Activated CD4-positive, alpha-beta T cell treated with anti-CD3 and anti-CD28 coated beads, Interleukin-2, amount 50 U/mL, for 4 hours (primary cell): ENCODE data around the gene REPIN1.
"Not testable (repeated sequence)": the region's sequence is repeated elsewhere in the genome, so short reads cannot be mapped to it uniquely, and the experiment has no call there.

Experiments used
- DNase-seq, 2 experiments: peaks; one replicate each; pipeline ENCODE4 v3.0.0-alpha.2; 2020

The REPIN1 gene

GRCh38 chr7:150378115-150378852, 9.7 kb downstream of the REPIN1 start:
- no peak for DNase-seq

- DNase-seq, result peak; percentile 84 to 86
Observed at GRCh38 chr7:150378853-150379440, 10.3 kb downstream of the REPIN1 start, which contains the start of gene ZNF775. Gene ZNF775 (plus strand): TSS chr7:150379330. CDS start chr7:150388471, 9,141 bp downstream.

DNA sequence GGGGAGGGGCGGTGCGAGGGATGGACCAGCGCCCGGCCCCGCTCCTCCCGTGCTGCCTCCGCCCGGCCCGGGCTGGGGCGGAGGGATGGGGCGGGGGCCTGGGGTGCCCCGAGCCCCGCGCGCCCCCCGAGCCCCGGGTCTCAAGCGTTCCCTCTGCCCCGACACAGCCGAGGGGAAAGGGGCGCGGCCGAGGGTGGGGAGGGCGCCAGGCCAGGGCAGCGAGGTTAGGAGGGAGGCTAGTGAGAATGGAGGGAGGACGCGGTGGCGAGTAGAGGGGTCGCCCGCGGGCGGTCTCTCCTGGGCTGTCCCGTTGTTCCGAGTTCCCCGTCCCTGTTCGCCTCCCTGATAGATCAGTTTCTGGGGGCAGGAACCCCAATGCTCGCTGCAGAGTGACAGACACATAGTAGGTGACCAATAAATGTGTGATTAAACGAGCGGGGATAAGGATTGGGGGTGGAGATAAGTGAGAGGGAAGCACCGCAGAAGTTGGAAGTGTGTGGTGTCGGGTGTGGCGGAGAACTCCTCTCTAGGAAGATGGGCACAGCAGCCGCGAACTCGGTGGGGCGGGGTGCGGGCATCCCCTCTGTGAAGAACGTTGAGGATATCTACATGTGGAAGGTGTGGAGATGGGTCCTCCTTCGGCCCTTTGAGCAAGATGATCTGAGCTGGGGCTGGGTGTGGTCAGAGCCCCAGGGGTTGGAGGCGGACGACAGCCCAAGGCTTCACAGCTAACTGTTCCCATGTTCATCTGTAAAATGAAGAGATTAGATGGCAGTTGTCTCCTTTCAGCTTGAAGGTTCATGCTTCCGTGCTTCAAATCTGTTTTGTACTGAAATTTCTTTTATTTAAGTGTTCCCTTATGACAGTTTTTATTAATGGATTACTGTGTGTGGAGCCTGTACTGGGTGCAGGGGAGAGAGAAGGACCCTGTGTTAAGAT, 11.1 kb downstream of the REPIN1 start:
- DNase-seq, result no peak

- DNase-seq, result no peak
Observed at GRCh38 chr7:150380463-150380862, 11.8 kb downstream of the REPIN1 start.

- no peak for DNase-seq
Observed at GRCh38 chr7:150381096-150381495, 12.5 kb downstream of the REPIN1 start.

DNA sequence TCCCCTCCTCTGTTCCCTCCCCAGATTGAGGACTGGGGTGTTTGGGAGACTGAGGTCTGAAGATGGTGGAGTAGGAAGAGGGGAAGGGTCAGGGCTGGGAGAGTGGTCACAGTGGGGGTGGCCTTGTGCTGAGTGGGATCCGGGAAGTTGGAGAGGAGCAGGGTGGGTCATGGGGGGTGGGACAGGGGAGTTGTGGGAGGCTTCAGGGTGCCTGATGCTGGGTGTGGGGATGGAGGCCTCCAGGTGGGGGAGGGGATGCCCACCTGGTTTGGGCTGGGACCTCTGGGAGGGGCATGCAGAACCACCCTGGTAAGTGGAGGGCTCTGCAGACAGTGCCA, 13.1 kb downstream of the REPIN1 start:
- DNase-seq, result no peak

DNA sequence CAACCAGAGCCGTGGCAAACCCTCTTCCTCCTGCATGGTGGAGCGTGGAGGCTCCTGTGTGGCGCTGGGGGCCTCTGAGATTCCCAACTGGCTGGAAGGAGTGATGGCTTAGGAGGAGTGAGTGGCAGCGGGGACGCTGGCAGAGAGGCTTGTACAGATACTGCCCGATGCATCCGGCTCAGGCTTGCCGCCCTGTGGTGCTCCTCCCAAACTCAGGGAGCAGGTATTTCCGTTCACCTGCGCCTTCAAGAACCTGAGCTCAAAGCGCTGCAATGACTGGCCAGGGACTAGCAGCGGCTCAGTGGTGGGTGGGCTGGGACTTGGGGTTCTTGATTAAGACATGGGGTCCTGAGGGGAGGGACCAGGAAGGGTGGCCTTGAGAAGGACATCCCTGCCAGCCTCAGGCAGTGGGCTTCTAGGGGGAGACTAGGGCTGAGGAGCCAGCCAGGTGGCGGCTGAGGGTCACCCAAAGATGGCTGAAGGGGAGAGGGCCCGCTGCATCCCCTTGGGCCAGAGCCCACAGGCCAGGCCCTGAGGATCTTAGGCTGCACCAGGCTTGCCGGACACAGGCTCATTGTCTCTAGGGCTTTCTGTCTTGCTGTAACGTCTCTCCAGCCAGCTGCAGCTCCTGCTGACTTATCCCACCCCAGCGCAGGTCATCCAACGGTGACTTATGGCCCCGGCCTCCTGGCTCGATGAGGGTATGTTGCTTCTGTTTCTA, 13.7 kb downstream of the REPIN1 start:
- DNase-seq, result no peak

GRCh38 chr7:150382844-150383225, 14.2 kb downstream of the REPIN1 start:
- no peak for DNase-seq

DNA sequence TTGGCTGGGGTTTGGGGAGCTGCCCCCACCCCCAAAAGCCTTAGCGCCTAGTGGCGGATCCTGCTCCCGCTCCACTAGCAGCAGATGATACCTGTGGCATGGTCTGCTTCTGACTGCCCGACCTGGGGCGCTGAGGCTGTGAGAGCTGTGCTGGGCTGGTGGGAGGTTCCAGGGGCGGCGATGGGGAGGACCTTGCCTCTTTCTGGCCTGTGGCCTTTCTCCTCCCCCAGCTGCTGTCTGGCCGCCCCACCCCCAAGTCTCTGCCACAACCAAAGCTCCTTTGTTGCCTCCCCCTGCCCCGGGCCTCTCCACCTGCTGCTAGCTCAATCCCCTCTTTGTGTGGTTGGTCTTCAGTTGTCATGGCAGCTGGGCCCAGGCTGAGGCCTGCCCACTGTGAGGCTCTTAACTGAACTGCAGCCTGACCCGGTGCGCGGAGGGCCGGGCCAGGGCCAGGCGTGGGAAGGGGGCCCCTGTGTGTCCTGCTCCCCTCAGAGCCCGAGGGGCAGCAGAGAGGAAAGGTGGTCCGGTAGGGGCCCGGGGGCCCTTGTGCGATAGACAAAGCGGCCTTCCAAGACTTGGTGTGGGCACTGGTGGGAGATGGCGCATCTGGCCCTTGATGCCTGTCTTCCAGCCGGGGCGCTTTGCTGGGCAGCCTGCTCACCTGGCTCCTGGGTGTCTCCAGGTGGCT, 15.2 kb downstream of the REPIN1 start:
- DNase-seq, result no peak

- DNase-seq, result no peak
Observed at GRCh38 chr7:150384406-150385301, 16.0 kb downstream of the REPIN1 start.

- no peak for DNase-seq
Observed at GRCh38 chr7:150385302-150385723, 16.7 kb downstream of the REPIN1 start.

DNA sequence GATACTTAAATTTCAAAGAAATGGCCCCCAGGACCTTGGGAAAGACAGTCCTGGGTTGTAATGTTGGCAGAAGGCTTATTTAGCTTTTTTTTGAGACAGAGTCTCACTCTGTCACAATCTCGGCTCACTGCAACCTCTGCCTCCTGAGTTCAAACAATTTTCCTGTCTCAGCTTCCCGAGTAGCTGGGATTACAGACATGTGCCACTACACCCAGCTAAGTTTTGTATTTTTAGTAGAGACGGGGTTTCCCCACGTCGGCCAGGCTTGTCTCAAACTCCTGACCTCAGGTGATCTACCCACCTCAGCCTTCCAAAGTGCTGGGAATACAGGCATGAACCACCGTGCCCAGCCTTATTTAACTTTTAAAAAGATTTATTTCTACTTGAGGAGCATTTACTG, 17.3 kb downstream of the REPIN1 start:
- not testable (repeated sequence) for DNase-seq

- DNase-seq, result no peak
Observed at GRCh38 chr7:150388306-150388705, 19.7 kb downstream of the REPIN1 start.

GRCh38 chr7:150388709-150389531, 20.3 kb downstream of the REPIN1 start:
- no peak for DNase-seq

DNA sequence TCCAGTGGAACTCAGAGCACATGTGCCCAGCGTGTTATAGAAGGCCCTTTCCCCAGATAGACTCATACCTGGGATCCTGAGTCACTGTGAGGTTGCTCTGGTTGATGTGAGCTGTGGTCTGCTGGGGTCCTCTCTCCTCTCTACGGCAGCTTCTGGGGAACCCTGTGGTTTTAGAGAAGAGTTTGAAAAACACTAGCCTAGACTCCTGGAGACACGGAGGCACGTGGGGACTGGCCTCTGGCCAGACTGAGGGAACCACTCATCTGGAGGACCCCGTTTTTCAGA, 20.9 kb downstream of the REPIN1 start:
- no peak for DNase-seq

GRCh38 chr7:150390205-150390604, 21.6 kb downstream of the REPIN1 start:
- DNase-seq, result no peak

DNA sequence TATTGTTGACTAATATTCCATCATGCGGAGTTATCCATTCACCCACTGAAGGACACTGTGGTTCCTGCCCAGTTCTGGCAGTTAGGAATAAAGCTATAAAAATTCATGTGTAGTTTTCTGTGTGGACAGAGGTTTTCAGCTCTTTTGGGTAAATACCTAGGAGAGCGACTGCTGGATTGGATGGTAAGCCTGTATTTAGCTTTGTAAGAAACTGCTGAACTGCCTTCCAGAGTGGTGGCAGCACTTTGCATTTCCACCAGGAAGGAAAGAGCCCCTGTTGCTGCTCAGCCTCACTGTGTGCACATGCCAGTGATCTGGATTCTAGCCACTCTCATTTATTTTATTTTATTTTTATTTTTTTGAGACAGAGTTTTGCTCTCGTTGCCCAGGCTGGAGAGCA, 24.7 kb downstream of the REPIN1 start:
- DNase-seq, result no peak

DNA sequence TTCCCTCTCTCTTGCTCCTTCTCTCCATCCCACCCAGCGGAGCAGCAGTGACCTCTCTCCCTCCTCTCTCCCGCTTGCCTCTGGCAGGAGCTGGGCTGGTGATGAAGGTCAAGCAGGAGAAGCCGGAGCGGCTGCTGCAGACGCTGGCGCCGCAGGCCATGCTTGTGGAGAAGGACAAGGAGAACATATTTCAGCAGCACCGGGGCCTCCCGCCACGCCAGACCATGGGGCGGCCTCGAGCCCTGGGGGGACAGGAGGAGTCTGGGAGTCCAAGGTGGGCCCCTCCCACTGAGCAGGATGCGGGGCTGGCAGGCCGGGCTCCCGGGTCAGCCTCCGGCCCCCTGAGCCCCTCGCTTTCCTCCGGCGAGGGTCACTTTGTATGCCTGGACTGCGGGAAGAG, 27.8 kb downstream of the REPIN1 start:
- DNase-seq, result no peak

DNA sequence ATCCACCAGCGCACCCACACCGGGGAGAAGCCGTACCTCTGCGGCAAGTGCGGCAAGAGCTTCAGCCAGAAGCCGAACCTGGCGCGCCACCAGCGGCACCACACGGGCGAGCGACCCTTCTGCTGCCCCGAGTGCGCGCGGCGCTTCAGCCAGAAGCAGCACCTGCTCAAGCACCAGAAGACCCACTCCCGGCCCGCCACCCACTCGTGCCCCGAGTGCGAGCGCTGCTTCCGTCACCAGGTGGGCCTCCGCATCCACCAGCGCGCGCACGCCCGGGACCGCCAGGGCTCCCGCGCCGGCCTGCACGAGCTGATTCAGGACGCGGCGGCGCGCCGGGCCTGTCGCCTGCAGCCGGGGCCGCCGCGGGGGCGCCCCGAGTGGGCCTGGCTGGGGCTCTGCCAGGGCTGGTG, 28.2 kb downstream of the REPIN1 start:
- no peak for DNase-seq

DNA sequence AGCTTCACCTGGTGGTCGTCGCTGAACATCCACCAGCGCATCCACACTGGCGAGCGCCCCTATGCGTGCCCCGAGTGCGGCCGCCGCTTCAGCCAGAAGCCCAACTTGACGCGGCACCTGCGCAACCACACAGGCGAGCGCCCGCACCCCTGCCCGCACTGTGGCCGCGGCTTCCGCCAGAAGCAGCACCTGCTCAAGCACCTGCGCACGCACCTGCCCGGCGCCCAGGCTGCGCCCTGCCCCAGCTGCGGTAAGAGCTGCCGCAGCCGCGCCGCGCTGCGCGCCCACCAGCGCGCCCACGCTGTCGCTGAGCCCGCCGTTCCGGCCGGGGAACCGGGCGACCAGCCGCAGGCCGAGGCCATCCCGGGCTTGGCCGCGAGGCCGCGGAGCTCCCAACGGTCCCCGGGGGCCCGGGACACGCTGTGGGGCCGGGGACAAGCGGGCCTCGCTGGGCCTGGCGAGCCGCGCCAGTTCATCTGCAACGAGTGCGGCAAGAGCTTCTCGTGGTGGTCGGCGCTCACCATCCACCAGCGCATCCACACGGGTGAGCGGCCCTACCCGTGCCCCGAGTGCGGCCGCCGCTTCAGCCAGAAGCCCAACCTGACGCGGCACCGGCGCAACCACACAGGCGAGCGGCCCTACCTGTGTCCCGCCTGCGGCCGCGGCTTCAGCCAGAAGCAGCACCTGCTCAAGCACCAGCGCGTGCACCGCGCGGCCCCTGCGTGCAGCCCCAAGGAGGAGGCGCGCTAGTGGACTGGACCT, 28.9 kb downstream of the REPIN1 start:
- no peak for DNase-seq
